LoVo (cell line): Measurements from ENCODE around the gene G6PC2.

Experiments used
- DNase-seq: peaks from one replicate; pipeline ENCODE4 v3.0.0-alpha.2; 2016; ENCODE audit warnings: low spot score

G6PC2 gene

GRCh38 chr2:168948621-168949212, 47.6 kb downstream of the G6PC2 start:
- DNase-seq = peak; percentile 22

GRCh38 chr2:168949324-168949723, 48.2 kb downstream of the G6PC2 start:
- DNase-seq = no peak

- no peak for DNase-seq
Observed at GRCh38 chr2:168951871-168952270, 50.8 kb downstream of the G6PC2 start.

GRCh38 chr2:168952424-168952823, 51.3 kb downstream of the G6PC2 start:
- DNase-seq = no peak

GRCh38 chr2:168954256-168954655, 53.2 kb downstream of the G6PC2 start:
- no peak for DNase-seq

- no peak for DNase-seq
Observed at GRCh38 chr2:168955321-168955720, 54.2 kb downstream of the G6PC2 start.

- DNase-seq = no peak
Observed at GRCh38 chr2:168956392-168956791, 55.3 kb downstream of the G6PC2 start.
